NOMO-1 treated with DMSO at 0.1 percent for 48 hours (cell line): Measurements from ENCODE around the gene VPS26A.
"Not testable (repeated sequence)": the region's sequence is repeated elsewhere in the genome, so short reads cannot be mapped to it uniquely, and the experiment has no call there.

Experiments used
- DNase-seq: peaks from one replicate; lab custom pipeline; 2025; ENCODE audit not compliant: unreplicated experiment; lab: John Stamatoyannopoulos, UW

Gene VPS26A

GRCh38 chr10:69175326-69175725 is 51.3 kb downstream of the VPS26A start:
- DNase-seq: not testable (repeated sequence)

GRCh38 chr10:69176823-69177222 is 52.8 kb downstream of the VPS26A start:
- no peak for DNase-seq

GRCh38 chr10:69179089-69179742 is 55.2 kb downstream of the VPS26A start:
- no peak for DNase-seq

- peak; percentile 96 for DNase-seq
These were observed 56.0 kb downstream of the VPS26A start, which contains the start of gene SUPV3L1 for GRCh38 chr10:69179743-69180524. Gene SUPV3L1, plus strand, starts transcription at chr10:69180234. Its CDS starts 58 bp downstream, at chr10:69180292.

- DNase-seq: no peak
These were observed 56.7 kb downstream of the VPS26A start for GRCh38 chr10:69180525-69181204.

- DNase-seq: no peak
These were observed 57.5 kb downstream of the VPS26A start for GRCh38 chr10:69181433-69181832.

GRCh38 chr10:69182005-69182404 is 58.0 kb downstream of the VPS26A start:
- no peak for DNase-seq

- DNase-seq: no peak
These were observed 62.5 kb downstream of the VPS26A start for GRCh38 chr10:69186524-69186923.

- DNase-seq: no peak
These were observed 77.1 kb downstream of the VPS26A start for GRCh38 chr10:69201045-69201444.

GRCh38 chr10:69202332-69202731 is 78.4 kb downstream of the VPS26A start:
- no peak for DNase-seq

GRCh38 chr10:69208761-69209160 is 84.8 kb downstream of the VPS26A start:
- no peak for DNase-seq

GRCh38 chr10:69209787-69210484 is 86.0 kb downstream of the VPS26A start:
- no peak for DNase-seq

- DNase-seq: no peak
These were observed 87.1 kb downstream of the VPS26A start for GRCh38 chr10:69211104-69211503.

GRCh38 chr10:69211524-69211923 is 87.5 kb downstream of the VPS26A start:
- DNase-seq: no peak

- DNase-seq: no peak
These were observed 89.8 kb downstream of the VPS26A start for GRCh38 chr10:69213591-69214311.

- DNase-seq: peak; percentile 59
These were observed 90.7 kb downstream of the VPS26A start for GRCh38 chr10:69214666-69215131.

- DNase-seq: peak; percentile 45
These were observed 91.6 kb downstream of the VPS26A start for GRCh38 chr10:69215405-69216171.

GRCh38 chr10:69216577-69217118 is 92.7 kb downstream of the VPS26A start:
- DNase-seq: no peak

GRCh38 chr10:69217119-69217754 is 93.3 kb downstream of the VPS26A start:
- DNase-seq: no peak
